Stromal cell of bone marrow (primary cell): ENCODE measurements around the gene WDR44.
"Not testable (repeated sequence)": the region's sequence is repeated elsewhere in the genome, so short reads cannot be mapped to it uniquely, and the experiment has no call there.

Source experiments
- DNase-seq: peaks from one replicate; pipeline ENCODE4 v3.0.0-alpha.2; 2012; ENCODE audit warnings: low read depth

Gene WDR44

DNA sequence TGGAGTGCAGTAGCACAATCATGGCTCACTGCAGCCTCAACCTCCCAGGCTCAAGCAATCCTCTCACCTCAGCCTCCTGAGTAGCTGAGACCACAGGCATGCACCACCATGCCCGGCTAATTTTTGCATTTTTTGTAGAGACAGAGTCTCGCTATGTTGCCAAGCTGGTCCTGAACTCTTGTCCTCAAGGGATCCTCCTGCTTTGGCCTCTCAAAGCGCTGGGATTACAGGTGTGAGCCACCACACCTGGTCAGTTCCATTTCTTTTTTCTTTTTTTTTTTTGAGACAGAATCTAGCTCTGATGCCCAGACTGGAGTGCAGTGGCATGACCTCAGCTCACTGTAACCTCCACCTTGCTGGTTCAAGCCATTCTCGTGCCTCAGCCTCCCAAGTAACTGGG is 136.5 kb downstream of the WDR44 start:
- not testable (repeated sequence) for DNase-seq

DNA sequence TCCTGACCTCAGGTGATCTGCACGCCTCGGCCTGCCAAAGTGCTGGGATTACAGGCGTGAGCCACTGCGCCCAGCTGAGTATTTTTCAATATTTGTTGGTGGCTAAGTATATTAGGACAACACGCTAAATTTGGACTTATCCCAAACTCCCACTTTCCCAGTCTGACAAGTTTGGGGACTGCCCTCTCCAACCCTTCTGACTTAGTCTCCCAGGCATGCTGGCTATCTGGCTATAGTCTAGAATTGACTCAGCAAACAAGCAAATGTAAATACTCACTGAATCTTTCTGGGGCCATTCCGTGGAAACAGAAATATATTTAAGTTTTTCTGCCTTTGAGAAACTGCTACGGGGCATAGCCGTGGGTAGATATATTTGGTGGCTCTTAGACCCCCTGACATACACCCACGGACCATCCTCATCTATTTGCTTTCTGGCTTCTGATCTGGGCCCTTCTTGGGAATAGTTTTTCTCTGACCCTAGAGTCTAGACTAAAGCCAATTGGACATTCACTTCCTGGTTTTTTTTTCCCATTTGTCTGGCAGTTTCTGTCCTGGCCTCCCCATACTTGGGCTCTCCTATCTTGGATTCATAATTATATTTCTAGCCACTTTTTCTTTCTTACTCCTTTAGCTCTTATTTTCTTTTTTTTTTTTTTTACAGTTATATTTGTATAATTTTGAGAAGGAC is 138.5 kb downstream of the WDR44 start:
- no peak for DNase-seq

DNA sequence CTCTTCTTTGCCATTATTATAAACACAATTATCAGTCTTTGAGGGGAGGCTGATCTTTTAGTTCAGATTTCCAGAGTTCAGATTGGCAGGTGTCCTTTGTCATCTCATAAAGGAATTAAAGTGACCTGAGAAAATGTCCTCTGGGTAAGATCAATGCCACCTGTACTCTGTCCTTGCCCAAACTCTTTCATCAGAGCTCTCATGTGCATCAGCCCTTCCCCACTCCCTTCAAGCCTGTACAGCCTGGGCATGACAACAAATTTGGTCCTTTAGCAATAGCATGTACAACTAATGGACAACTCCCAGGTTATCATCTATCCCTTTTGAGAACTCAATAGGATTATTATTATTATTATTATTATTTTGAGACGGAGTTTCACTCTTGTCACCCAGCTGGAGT is 140.8 kb downstream of the WDR44 start:
- not testable (repeated sequence) for DNase-seq

DNA sequence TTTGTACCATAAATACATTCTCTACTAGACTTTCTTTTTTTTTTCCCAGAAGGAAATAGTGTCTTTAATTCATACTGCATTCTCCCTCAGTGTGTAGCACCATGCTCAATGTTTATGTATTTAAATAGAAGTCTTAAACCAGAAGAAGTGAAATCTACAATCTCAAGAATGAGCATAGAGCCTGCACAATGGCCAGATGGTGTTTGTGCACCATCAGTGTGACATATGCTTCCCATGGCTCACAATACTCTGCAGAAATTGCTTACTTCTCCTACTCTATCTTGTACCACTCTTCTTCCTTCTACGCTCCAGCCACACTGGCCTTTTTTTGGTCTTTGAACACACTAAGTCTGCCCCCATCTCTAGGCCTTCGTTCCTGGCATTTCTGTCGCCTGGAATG is 147.1 kb downstream of the WDR44 start:
- no peak for DNase-seq

DNA sequence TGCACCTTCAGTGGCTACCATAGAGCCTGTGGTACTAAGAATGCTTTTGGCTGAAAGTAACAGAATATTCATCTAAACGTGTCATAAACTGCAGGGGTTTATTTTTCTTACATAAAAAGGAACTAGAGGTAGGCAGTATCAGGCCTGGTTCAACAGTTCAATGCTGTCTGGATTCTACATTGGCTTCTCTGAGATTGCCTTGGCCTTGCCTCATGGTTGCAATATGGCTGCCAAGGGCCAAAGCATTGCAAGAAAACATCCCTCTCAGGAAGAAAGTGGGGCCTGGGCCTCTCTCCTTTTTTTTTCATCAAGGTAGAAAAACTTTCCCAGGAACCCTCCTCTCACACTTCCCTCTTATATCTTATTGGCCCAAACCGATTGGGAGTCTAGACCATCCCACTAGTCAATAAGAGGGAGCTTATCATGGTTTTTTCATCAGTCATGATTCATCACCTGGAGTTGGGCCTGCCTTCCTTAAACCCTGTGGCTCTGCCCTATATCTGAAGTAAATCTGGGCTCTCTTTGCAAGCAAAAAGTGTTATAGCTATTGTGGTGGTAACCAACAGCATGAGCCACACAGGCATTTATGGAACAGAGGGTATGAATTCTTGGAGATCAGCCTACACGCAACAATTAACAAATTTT is 147.9 kb downstream of the WDR44 start:
- no peak for DNase-seq

DNA sequence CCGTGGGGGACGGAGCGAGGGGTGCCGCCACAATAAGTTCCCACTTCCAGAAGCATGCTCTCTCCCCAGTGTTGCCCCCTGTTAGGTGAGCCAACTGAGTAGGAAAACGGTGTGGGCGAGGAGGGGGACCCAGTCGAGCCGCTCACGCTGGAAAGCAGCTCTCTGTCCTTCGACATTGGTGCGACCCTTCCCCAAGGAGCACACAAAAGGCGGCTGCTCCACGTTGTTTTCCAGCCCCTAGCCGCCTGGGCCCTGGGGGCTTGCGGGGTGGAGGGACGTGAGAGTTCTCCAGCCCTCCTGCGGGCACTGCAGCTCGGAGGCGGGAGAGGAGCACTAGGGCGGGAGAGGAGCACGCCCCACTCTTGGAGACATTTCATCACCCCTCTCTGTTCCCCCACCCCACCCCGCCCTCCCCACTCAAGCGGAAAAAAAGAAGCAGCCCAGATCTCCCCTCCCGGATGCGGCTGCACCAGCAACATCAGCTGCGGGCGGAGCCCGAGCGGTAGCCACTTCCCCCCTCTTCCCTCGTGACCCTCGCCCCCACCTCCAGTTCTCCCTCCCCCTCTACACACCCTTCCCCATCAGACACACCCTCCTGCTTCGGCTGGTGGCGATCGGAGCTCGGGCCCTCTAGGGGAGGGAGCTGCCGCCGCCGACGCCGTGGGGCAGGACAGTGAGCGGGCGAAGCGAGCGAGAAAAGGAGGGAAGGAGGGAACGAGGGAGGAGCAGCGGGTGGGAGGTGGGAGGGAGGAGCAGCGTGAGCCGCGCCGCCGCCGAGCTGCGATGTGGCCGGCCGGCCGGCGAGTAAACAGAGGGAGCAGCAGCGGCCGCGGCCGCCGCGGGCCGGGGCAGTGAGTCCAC is 149.4 kb downstream of the WDR44 start, which contains the start of gene DOCK11:
DOCK11 (plus strand) TSS at position 755 of the 861 bp plus-strand sequence. CDS start 157 bp downstream, outside the sequence.
- peak; percentile 64 for DNase-seq

DNA sequence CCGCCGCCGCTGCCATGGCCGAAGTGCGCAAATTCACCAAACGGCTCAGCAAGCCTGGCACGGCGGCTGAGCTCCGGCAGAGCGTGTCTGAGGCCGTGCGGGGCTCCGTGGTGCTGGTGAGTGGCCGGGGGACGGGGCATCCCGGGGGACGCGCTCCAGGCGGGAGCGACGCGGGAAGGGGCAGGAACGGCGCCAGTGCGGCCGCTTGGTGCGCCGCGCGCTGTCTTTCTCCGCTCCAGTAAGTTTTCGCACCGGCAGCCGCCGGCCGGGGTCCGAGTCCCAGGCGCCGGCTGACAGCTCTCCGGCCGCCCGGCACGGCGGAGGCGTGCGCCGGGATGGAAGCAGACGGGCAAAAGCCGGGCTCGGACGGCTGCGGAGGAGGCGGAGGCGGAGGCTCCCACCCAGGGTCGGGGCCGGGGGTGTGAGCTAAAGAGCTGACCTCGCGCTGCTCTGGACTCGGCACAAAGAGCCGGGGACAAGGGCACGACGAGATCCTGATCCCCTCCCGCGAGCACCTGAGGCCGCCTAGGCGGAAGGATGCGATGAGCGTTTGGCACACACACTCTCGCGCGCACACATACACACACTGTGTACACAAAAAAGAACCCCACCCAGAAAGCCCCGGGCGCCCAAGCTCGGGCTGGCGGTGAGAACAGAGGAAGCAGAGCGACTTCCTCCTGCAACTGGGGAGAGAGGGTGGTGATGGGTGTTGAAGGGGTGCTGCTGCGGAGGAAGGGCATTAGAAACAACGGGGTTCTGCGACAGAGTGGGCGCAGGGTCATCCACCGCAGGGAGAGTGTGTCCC is 150.3 kb downstream of the WDR44 start:
- DNase-seq: no peak

DNA sequence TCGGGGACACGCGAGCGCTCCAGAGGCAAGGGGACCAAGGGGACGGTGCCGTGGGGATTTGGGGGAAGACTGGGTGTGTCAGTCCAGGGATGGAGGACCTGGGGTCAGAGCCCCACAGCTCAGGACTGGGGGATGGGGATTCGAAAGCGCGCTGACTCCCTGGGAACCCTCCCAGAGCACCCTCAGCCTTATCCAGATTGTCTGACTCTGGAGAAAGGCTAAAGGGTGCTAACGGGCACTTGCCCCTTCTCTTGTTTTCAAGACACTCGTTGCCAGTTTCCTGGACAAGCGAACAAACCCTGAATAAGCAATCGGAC is 150.8 kb downstream of the WDR44 start:
- no peak for DNase-seq

DNA sequence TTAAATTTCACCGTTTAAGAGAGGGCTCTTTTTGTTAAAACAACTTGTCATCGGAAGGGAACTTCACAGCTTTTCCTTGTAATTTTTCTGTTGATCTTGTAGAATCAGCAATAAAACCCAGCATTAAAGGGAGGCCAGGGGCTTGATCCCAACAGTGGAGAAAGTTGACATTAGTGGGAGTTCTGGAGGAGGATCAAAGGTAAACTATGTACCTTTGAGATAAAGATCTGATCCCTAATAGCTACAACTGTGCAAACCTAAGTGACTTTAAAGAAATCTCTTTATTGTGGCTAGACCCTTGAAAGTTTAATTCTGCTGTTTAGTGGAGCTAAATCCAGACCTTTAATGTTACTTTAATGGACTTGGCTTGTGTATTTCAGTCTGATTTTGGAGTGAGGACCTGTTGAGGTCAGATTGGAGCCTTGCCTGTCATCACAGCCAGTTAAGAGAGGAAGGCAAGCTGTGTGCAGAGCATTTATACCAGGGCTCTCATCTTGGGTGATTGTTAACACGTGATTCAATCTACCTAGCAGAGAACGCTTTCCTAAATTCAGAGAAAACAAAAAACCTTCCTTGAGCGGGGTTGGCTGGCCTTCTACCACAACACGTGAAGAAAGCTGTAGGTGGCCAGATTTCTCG is 151.4 kb downstream of the WDR44 start:
- DNase-seq: no peak

DNA sequence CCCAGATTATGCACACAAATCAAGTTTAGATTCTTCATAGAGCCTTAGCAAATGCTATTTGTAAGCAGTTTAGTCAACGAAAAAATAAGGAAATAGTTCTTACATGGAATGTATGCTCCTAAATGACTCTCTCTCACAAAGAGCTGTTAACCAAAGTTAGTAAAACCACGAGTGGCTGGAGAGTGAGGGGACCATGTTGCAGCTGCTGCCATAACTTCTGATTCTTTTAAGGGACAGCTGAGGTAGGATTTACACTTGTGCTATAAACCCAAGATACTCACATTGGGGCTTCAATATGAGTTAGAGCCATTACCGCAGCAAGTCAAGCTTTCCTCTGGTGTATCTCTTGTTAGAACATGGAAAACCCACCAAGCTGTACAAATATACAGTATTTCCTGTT is 152.4 kb downstream of the WDR44 start:
- no peak for DNase-seq

DNA sequence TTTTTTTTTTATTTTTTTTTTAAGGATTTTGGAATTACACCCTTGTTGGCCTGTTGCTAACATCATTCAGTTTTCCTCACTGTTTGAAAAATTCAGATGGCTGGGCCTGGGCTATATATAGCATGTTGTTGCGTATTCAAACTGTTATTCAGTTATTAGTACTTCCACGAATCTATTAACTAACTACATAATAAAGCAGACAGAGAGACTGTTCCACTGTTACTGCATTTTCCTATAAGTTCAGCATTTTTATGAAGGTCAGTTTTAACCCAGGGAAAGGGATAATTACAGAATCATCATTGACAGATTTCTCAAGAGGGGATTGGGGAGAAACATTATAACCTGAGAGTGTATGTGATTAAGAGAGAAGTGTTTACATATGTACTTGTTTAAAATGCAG is 152.8 kb downstream of the WDR44 start:
- DNase-seq: no peak

DNA sequence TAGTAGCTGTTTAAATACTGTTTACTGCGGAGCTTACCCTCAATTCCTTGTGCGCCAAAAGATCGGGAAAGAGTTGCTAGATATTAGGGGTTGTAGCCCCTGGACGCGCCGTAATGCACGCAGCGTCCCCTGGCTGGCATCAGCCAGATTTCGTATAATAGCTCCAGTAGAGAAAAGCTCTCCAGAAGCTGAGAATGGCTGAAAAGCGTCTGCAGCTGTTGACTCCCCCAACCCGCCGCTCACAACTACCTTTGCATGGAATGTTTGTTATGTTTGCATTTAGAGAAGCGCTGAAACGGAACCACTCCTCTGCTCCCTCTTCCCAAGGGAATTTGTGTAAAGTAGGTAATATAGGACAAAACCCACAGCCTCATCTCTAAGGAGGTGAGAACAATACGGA is 153.4 kb downstream of the WDR44 start:
- DNase-seq: no peak
